HUES6 (cell line): Measurements from ENCODE around the gene PRM3.

Experiments
- H3K27ac ChIP-seq: 2 replicates; pipeline ENCODE4 v1.7.0; 2013; ENCODE audit warnings: low read depth, mild to moderate bottlenecking, low read length, inconsistent platforms
- H3K27me3 ChIP-seq: 2 replicates; pipeline ENCODE4 v1.6.1; 2013; ENCODE audit warnings: low read length; ENCODE audit not compliant: control insufficient read depth, insufficient read depth
- H3K36me3 ChIP-seq: 2 replicates; pipeline ENCODE4 v1.6.1; 2013; ENCODE audit warnings: low read length; ENCODE audit not compliant: control insufficient read depth, insufficient read depth
- H3K4me1 ChIP-seq: 2 replicates; pipeline ENCODE4 v1.6.1; 2013; ENCODE audit warnings: low read length; ENCODE audit not compliant: control insufficient read depth, insufficient read depth
- H3K4me3 ChIP-seq: 2 replicates; pipeline ENCODE4 v1.5.1; 2013; ENCODE audit warnings: low read depth, low read length
- H3K9ac ChIP-seq: one replicate; pipeline ENCODE4 v1.6.1; 2013; ENCODE audit warnings: mild to moderate bottlenecking, low read length
- H3K9me3 ChIP-seq: 2 replicates; pipeline ENCODE4 v1.6.1; 2013; ENCODE audit warnings: low read depth, low read length; ENCODE audit not compliant: control insufficient read depth, insufficient read depth

PRM3 gene

GRCh38 chr16:11264155-11264832 lies 9.1 kb downstream of the PRM3 start:
- no peaks in the 10 kb centered on the region for H3K9me3 ChIP-seq
- no peak overlapping the region for H3K27ac ChIP-seq
- H3K27me3 ChIP-seq: no peaks in the 10 kb centered on the region
- no peak overlapping the region for H3K9ac ChIP-seq
- no peaks in the 10 kb centered on the region for H3K36me3 ChIP-seq
- H3K4me3 ChIP-seq: no peak overlapping the region
- 0 out of 2 replicates have a peak, but pooled peaks cover 8% of the 10 kb centered on the region for H3K4me1 ChIP-seq

GRCh38 chr16:11263737-11264136 lies 9.7 kb downstream of the PRM3 start:
- Histone ChIP-seq H3K27ac (no peak overlapping the region), H3K9ac (no peak overlapping the region), H3K4me3 (no peak overlapping the region), H3K9me3 (no peaks in the 10 kb centered on the region), H3K4me1 (0 out of 2 replicates have a peak, but pooled peaks cover 8% of the 10 kb centered on the region), H3K36me3 (no peaks in the 10 kb centered on the region), H3K27me3 (no peaks in the 10 kb centered on the region)

DNA sequence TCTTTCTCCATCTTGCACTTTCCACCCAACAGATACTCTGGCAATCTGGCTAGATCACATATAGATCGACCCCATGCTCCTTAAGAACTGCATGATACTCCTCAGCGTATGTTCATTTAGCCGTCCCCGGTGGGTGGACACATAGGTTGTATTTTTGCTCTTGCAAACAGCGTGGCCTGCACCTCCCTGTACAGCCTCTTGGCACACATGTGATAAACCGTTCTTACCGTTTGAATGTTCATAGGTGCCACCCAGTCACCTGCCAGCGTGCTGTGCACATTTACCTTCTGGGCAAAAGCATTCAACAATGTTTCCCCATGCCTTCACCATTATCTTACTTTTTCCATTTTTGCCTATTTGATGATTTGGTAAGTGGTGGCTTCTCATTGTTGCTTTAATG lies 10.5 kb downstream of the PRM3 start:
- H3K36me3 ChIP-seq: no peaks in the 10 kb centered on the region
- no peak overlapping the region for H3K4me3 ChIP-seq
- H3K27me3 ChIP-seq: no peaks in the 10 kb centered on the region
- no peak overlapping the region for H3K27ac ChIP-seq
- 0 out of 2 replicates have a peak, but pooled peaks cover 8% of the 10 kb centered on the region for H3K4me1 ChIP-seq
- H3K9ac ChIP-seq: no peak overlapping the region
- no peaks in the 10 kb centered on the region for H3K9me3 ChIP-seq

DNA sequence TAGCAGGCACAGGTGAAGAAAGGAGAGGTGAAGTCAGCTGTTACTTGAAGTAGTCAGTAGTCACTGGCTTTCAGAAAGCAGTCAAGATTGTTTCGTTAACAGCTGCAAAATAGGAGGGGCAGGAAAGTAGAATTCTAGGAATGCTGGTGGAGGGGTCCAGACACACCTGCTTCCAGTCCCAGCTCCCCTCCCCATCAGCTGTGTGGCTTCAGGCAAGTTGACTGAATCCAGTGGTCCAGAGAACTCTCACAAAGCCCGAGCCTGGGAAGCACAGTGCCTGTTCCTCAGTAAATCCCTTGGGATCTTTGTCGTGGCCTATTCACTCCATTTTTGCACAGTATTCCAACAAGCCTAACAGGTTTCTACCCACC lies 12.8 kb downstream of the PRM3 start:
- Histone ChIP-seq H3K9me3 (no peaks in the 10 kb centered on the region), H3K27ac (no peak overlapping the region), H3K4me3 (no peak overlapping the region), H3K36me3 (no peaks in the 10 kb centered on the region), H3K4me1 (peaks cover 15% of the 10 kb centered on the region; the same call in 1 of the 2 replicates), H3K9ac (no peak overlapping the region), H3K27me3 (no peaks in the 10 kb centered on the region)

DNA sequence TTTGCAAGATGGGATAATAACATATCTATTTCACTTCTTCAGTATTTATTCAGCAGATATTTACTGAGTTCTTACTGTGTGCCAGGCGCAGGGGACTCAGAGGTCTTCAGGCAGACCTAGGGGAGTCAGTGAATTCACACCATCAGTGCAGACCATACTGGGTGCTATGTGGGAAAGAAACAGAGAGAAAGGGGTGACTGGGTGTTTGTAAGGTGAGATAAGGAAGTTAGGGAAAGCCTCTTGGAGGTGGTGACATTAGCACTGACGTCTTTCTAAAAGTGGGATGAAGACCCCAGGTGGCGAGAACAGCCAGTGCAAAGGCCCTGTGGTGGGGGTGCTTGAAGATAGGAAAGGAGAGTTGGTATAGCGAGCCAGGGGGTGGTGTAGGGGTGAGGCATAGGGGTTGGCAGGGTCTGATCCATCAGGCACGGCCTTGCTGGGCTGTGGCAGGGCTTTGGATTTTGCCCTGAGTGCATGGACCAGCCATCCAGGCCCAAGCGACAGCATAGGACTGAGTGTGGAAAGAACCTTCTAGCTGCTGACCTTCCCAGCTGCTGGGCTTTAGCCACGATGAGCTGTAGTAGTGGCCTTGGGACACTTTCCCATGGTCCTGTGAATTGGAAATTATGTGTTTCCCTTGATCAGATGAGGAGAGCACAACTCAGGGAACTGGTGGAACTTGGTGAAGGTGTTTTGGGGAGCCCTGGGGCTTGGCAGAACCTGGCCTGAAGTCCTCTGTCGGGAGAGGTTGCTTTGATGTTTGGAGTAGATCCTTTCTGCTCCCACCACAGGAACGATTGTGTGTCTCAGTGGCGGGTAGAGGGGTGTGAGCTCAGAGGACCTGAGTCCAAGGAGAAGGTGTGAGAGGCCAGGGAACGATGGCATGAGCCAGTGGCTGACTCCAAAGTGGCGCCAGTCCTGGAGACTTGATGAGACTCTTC lies 13.5 kb downstream of the PRM3 start:
- Histone ChIP-seq H3K4me3 (no peak overlapping the region), H3K9ac (no peak overlapping the region), H3K9me3 (no peaks in the 10 kb centered on the region), H3K27me3 (no peaks in the 10 kb centered on the region), H3K27ac (no peak overlapping the region), H3K4me1 (peaks cover 15% of the 10 kb centered on the region; the same call in 1 of the 2 replicates), H3K36me3 (peaks cover under 1% of the 10 kb centered on the region; the same call in 1 of the 2 replicates)

DNA sequence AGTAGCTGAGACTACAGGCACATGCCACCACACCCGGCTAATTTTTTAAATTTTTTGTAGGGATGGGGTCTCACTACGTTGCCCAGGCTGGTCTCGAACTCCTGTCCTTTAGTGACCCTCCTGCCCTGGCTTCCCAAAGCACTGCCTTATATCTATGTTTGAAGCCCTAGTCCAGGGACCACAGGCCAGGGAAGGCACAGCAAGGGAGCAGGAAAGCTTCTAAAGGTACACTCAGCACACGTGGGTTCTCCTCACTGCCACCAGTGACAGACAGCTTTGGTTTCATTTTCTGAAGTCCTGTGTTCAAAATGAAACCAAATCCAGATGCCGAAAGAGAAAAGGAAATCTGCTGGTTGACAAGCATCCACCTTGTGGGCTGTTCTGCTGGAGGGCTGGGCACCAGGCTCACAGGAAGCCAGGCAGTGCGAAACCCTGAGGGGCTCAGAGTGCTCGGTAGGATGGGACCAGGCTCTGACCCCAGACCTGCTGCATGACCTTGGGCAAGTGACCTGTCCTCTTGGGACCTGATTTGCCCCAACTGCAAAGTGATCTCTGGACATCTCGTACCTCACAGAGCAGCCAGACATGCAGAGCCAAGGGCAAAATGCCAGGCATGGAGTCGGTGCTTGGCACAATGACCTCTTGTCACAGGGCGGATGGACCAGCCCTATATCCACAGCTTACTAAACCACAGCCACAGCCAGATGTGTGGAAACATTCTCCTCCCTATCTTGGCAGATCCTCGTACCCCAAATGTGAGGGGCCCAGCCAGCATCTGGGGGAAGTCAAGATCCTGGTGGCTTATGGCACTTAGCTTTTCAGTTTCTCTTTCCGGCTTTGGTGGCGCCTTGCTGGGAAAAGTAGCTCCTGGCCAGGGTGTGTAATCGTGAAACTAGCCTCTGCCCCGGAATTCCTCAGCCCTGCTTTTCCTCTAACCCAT lies 14.6 kb downstream of the PRM3 start:
- H3K27me3 ChIP-seq: no peaks in the 10 kb centered on the region
- H3K36me3 ChIP-seq: peaks cover 11% of the 10 kb centered on the region
- no peak overlapping the region for H3K4me3 ChIP-seq
- no peaks in the 10 kb centered on the region for H3K9me3 ChIP-seq
- H3K27ac ChIP-seq: no peak overlapping the region
- no peak overlapping the region for H3K9ac ChIP-seq
- H3K4me1 ChIP-seq: peaks cover 18% of the 10 kb centered on the region

DNA sequence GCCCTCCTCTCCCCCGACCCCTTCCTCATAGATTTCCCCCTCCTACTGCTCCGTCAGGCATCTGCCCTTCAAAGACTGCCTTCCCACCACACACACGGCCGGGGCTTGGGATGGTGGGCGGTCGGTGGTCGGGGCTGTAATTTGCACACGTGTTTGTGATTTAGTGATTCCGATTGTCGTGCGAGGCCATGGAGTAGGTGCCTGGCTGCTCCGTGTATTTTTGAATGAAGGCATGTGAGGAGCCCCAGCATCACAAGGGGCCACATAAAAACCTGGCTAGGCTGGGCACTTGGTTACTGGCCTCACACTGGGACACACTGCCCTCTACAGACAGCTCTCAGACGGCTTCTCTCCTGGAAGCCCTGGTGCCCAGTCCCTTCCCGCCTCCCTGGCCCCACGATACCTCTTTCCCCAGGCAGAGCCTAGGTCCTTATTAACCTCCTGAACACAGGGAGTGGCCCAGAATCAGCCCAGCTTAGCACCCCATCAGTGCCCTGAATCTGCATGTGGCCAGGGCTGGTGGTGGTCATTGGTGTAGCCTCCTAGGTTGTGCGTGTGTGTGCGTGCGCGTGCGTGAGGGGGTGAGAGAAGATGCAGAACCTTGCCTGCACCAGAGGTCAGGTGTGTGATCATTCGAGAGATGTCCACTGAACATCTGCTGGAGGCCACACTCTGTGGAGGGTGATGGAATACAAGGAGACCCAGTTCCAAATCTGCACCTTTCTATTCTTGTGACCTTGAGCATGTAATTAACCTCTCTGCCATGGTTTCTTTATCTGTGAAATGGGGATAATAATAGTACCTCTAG lies 16.1 kb downstream of the PRM3 start:
- peaks cover 26% of the 10 kb centered on the region for H3K4me1 ChIP-seq
- peaks cover 22% of the 10 kb centered on the region for H3K36me3 ChIP-seq
- no peak overlapping the region for H3K27ac ChIP-seq

DNA sequence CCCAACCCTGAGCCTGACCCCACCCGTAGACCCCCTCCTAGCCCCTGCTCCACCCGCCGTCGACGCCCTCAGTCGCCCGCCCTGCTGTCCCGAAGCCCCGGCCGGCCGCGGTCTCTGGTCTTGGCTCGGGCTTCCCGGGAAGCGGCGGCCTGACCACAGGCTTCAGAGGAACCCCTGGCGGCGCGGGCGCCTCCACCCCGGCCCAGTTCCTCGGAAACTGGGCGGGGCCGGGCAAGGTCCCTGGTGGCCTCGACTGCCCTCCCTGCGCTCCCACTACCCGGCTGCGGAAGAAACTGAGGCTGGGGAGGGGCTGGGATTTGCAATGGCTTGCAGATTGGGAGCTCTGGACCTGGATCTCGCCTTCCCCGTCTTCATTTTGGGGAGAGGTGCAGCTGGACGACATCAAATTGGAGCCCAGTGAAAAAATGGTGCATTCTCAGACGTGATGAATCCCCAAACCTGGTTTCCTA lies 16.7 kb downstream of the PRM3 start:
- no peaks in the 10 kb centered on the region for H3K9me3 ChIP-seq
- peak overlapping the region; percentile 64 for H3K9ac ChIP-seq
- peak overlapping the region; percentile 73 for H3K4me3 ChIP-seq
- H3K36me3 ChIP-seq: peaks cover 22% of the 10 kb centered on the region
- no peaks in the 10 kb centered on the region for H3K27me3 ChIP-seq
- H3K4me1 ChIP-seq: peaks cover 26% of the 10 kb centered on the region
- peak overlapping the region; percentile 63; the same call in 1 of the 2 replicates for H3K27ac ChIP-seq

More for the DNA sequence above, 16.1 kb downstream of the PRM3 start:
- Histone ChIP-seq H3K27me3 (no peaks in the 10 kb centered on the region), H3K9me3 (no peaks in the 10 kb centered on the region), H3K9ac (peak overlapping the region; percentile 14), H3K4me3 (peak overlapping the region; percentile 73)

GRCh38 chr16:11255737-11256660 lies 17.4 kb downstream of the PRM3 start, which contains the start of gene SOCS1:
SOCS1 (minus strand) TSS chr16:11256204; CDS start chr16:11255478, 726 bp downstream.
- no peaks in the 10 kb centered on the region for H3K9me3 ChIP-seq
- peak within 1 kb of the TSS; percentile 63; the same call in 1 of the 2 replicates for H3K27ac ChIP-seq
- peaks cover 26% of the 10 kb centered on the region for H3K4me1 ChIP-seq
- no peaks in the 10 kb centered on the region for H3K27me3 ChIP-seq
- peak within 1 kb of the TSS; percentile 72 for H3K9ac ChIP-seq
- peak within 1 kb of the TSS; percentile 80 for H3K4me3 ChIP-seq
- peaks cover 22% of the 10 kb centered on the region for H3K36me3 ChIP-seq
